Kidney epithelial cell (primary cell): ENCODE results near the gene MOCS2. TPM values are rescaled to one million over a fixed set of nuclear protein-coding genes. Genes with fewer than 3 reads are reported as not detected.
"Not testable (repeated sequence)": the region's sequence is repeated elsewhere in the genome, so short reads cannot be mapped to it uniquely, and the experiment has no call there.

ENCODE experiments used
- DNase-seq: peaks from one replicate; pipeline ENCODE4 v3.0.0-alpha.2; 2010; ENCODE audit warnings: low read depth
- H3K27me3 ChIP-seq: 2 replicates; pipeline ENCODE4 v1.6.0; 2011; ENCODE audit warnings: low read length; ENCODE audit not compliant: control insufficient read depth, insufficient read depth
- H3K36me3 ChIP-seq: 2 replicates; pipeline ENCODE4 v1.5.1; 2011; ENCODE audit warnings: low read length; ENCODE audit not compliant: control insufficient read depth, insufficient read depth
- H3K4me3 ChIP-seq: 2 replicates; pipeline ENCODE4 v1.5.1; 2011; ENCODE audit warnings: low read depth, mild to moderate bottlenecking, control low read depth, low read length
- total RNA-seq: library from RNA; depleted of rRNA; stranded (reverse); fragments of >200 nt; gene quantifications from 2 replicates; pipeline ENCODE4 v1.2.3, GENCODE V29; 2015
- TF ChIP-seq, protein P1 (sequence below): IDR thresholded peaks from 2 replicates; pipeline ENCODE4 v1.5.1; 2011; ENCODE audit warnings: mild to moderate bottlenecking, moderate library complexity, low read length, control low read depth, inconsistent platforms; ENCODE audit not compliant: insufficient read depth, poor library complexity, severe bottlenecking

The MOCS2 gene
- total RNA-seq, 1 donor from 2014 or later, result 32.0 TPM

DNA sequence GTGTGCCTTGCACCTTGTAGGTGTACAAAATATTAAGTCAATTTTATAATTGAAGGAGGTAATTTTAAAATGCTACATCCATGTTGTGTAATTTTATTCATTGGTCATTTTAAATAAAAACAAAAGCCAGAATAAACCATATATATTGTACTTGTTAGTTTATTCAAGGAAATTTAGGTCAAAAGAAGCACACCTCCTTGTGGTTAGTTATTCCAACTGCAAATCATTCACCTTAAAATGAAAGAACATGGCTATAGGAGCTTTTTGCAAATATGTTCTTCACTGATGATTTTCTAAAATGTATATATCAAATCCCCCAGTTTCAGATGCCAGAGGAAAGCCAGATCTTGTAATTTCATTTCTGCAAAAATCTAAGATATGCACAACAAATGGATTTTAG, 5.4 kb upstream of the MOCS2 start:
- no peak overlapping the region for H3K4me3 ChIP-seq
- DNase-seq, result no peak
- no peaks in the 10 kb centered on the region for H3K27me3 ChIP-seq
- no peaks in the 10 kb centered on the region for H3K36me3 ChIP-seq
- TF ChIP-seq, protein P1, sequence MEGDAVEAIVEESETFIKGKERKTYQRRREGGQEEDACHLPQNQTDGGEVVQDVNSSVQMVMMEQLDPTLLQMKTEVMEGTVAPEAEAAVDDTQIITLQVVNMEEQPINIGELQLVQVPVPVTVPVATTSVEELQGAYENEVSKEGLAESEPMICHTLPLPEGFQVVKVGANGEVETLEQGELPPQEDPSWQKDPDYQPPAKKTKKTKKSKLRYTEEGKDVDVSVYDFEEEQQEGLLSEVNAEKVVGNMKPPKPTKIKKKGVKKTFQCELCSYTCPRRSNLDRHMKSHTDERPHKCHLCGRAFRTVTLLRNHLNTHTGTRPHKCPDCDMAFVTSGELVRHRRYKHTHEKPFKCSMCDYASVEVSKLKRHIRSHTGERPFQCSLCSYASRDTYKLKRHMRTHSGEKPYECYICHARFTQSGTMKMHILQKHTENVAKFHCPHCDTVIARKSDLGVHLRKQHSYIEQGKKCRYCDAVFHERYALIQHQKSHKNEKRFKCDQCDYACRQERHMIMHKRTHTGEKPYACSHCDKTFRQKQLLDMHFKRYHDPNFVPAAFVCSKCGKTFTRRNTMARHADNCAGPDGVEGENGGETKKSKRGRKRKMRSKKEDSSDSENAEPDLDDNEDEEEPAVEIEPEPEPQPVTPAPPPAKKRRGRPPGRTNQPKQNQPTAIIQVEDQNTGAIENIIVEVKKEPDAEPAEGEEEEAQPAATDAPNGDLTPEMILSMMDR, result peak; percentile 42

DNA sequence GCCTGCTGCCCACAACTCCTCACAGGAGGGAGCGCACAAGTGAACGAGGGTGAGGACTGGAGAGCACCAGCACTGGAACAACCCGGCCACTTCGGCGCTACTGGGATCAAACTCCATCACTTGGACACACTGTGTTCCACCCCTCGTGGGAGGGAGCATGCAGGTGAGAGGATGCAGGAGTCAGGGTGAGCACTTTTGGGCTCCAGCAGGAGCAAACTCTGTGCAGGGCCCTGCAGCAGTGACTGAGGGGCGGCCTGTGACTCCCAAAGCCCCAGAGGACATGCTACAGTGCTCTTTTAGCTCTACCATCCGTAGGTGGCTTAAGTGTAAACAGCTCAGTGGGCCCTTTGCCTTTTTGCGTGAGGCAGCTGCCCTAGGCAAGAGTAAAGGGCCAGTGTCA, 4.4 kb upstream of the MOCS2 start:
- Histone ChIP-seq H3K27me3 (no peaks in the 10 kb centered on the region), H3K4me3 (no peak overlapping the region), H3K36me3 (no peaks in the 10 kb centered on the region)
- no peak for DNase-seq
- TF ChIP-seq, protein P1, result no peak

DNA sequence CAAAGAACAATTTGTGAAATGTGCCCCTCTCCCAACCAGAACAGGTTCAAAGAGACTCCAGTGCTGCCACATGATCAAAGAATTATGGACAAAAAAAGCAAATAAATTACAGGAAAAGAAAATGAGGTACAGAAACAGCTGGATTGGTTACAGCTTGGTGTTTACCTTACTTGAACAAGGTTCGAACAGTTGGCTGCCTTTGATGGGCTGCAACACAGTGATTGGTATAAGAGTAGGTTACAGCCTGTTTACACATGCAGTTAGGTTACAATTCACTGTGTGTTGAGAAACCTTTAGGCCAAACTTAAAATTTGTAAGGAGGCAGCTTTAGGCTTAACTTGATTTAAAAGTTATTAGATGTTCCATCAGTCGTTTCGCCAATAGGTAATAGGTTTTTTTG, 3.4 kb upstream of the MOCS2 start:
- DNase-seq, result no peak
- TF ChIP-seq, protein P1, result no peak
- Histone ChIP-seq H3K36me3 (no peaks in the 10 kb centered on the region), H3K27me3 (no peaks in the 10 kb centered on the region), H3K4me3 (no peak overlapping the region)

DNA sequence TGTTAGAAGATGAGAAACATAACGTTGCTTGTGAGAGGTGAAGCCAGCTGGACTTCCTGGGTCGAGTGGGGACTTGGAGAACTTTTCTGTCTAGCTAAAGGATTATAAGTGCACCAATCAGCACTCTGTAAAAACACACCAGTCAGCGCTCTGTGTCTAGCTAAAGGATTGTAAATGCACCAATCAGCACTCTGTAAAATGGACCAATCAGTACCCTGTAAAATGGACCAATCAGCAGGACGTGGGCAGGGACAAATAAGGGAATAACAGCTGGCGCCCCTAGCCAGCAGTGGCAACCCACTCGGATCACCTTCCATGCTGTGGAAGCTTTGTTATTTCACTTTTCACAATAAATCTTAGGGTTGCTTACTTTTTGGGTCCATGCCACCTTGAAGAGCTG, 2.8 kb upstream of the MOCS2 start:
- H3K4me3 ChIP-seq, H3K36me3 ChIP-seq, H3K27me3 ChIP-seq, DNase-seq: not testable (repeated sequence)

DNA sequence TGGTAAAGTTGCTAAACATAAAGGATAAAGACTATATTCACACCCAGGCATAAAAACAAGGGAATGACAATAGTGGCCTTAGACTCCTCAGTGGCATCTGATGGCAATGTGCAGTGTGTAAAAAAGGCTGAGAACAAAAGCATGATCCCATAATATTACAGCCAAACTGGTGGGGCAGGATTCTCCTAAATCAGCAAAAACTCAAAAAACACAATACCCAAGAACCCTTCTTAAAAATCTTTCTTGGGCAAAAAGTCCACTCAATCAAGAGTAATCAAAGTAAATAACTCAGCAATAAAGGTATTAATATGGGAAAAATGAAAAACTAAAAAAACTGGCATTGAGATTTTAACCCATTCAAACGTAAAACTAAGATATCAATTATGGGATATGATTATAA, 1.6 kb upstream of the MOCS2 start:
- no peak for DNase-seq
- Histone ChIP-seq H3K36me3 (no peaks in the 10 kb centered on the region), H3K27me3 (no peaks in the 10 kb centered on the region), H3K4me3 (no peak overlapping the region)
- TF ChIP-seq, protein P1, result no peak

DNA sequence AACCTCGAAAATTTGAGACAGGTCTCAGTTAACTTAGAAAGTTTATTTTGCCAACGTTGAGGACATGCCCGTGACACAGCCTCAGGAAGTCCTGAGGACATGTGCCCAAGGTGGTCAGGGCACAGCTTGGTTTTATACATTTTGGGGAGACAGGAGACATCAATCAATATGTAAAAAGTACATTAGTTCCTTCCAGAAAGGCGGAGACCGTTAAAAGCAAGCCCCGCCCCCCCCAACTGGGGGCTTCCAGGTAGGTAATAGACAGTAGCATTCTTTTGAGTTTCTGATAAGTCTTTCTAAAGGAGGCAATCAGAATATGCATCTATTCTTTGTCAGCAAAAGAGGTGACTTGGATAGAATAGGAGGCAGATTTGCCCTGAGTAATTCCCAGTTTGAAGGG, 599 bp upstream of the MOCS2 start:
- H3K36me3 ChIP-seq, result no peaks in the 10 kb centered on the region
- TF ChIP-seq, protein P1, result no peak
- peak overlapping the region; percentile 76 for H3K4me3 ChIP-seq
- DNase-seq, result no peak
- no peaks in the 10 kb centered on the region for H3K27me3 ChIP-seq
